ENCODE results near the gene ELOA. TPM values are rescaled to one million over a fixed set of nuclear protein-coding genes. Genes with fewer than 3 reads are reported as not detected.
"Not testable (repeated sequence)": the region's sequence is repeated elsewhere in the genome, so short reads cannot be mapped to it uniquely, and the experiment has no call there.

ELOA gene
- total RNA-seq, 3 donors from 2014 or later (not counting 1 experiment from before 2014, with no cell fraction given): 28.7 to 48.2 (median 36.9) TPM

- peaks cover 31% of the 10 kb centered on the region for H3K4me1 ChIP-seq (ENCODE audit: control insufficient read depth, insufficient read depth, low read length)
- Mint-ChIP-seq H3K27me3 (ENCODE audit: low read depth in 2 of 2) (no peaks in the 10 kb centered on the region), H3K4me3 (no peak overlapping the region), H3K4me1 (peaks cover 19 to 42% of the 10 kb centered on the region in 2 donors), H3K36me3 (no peaks in the 10 kb centered on the region), H3K9me3 (no peaks in the 10 kb centered on the region), H3K27ac (peak overlapping the region in 1 of 2 donors; percentile 78)
- H3K4me3 ChIP-seq (ENCODE audit: low read length): no peak overlapping the region
- H3K27ac ChIP-seq (ENCODE audit: low read length): no peak overlapping the region
- H3K9me3 ChIP-seq (ENCODE audit: control insufficient read depth, insufficient read depth, low read length): no peaks in the 10 kb centered on the region
- ATAC-seq (peak in 1 of 3 donors; percentile 24), DNase-seq (peak in 1 of 2 donors; percentile 66)
- whole genome bisulfite sequencing (ENCODE audit: insufficient coverage): 65% methylated on average over 15 of the region's 16 CpGs
- TF ChIP-seq, protein P1, sequence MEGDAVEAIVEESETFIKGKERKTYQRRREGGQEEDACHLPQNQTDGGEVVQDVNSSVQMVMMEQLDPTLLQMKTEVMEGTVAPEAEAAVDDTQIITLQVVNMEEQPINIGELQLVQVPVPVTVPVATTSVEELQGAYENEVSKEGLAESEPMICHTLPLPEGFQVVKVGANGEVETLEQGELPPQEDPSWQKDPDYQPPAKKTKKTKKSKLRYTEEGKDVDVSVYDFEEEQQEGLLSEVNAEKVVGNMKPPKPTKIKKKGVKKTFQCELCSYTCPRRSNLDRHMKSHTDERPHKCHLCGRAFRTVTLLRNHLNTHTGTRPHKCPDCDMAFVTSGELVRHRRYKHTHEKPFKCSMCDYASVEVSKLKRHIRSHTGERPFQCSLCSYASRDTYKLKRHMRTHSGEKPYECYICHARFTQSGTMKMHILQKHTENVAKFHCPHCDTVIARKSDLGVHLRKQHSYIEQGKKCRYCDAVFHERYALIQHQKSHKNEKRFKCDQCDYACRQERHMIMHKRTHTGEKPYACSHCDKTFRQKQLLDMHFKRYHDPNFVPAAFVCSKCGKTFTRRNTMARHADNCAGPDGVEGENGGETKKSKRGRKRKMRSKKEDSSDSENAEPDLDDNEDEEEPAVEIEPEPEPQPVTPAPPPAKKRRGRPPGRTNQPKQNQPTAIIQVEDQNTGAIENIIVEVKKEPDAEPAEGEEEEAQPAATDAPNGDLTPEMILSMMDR (IDR thresholded peaks at IDR 0.05): no peak
- intact Hi-C loops (cut with micrococcal nuclease): no loop called here
- H3K27me3 ChIP-seq (ENCODE audit: control insufficient read depth, insufficient read depth, low read length): no peaks in the 10 kb centered on the region
- peaks cover 28% of the 10 kb centered on the region for H3K36me3 ChIP-seq (ENCODE audit: control insufficient read depth, insufficient read depth, low read length)
These were observed 49.9 kb downstream of the ELOA start for GRCh38 chr1:23793018-23793781.

GRCh38 chr1:23793861-23794731, 50.8 kb downstream of the ELOA start:
- H3K9me3 ChIP-seq (ENCODE audit: control insufficient read depth, insufficient read depth, low read length): no peaks in the 10 kb centered on the region
- Mint-ChIP-seq H3K36me3 (no peaks in the 10 kb centered on the region), H3K27ac (peak overlapping the region in 1 of 2 donors; percentile 78), H3K4me3 (no peak overlapping the region), H3K27me3 (ENCODE audit: low read depth in 2 of 2) (no peaks in the 10 kb centered on the region), H3K4me1 (peaks cover 26 to 47% of the 10 kb centered on the region in 2 donors), H3K9me3 (no peaks in the 10 kb centered on the region)
- intact Hi-C loops (cut with micrococcal nuclease): no loop called here
- H3K27ac ChIP-seq (ENCODE audit: low read length): no peak overlapping the region
- TF ChIP-seq, protein P1 (IDR thresholded peaks at IDR 0.05): no peak
- H3K27me3 ChIP-seq (ENCODE audit: control insufficient read depth, insufficient read depth, low read length): no peaks in the 10 kb centered on the region
- peaks cover 40% of the 10 kb centered on the region for H3K4me1 ChIP-seq (ENCODE audit: control insufficient read depth, insufficient read depth, low read length)
- H3K36me3 ChIP-seq (ENCODE audit: control insufficient read depth, insufficient read depth, low read length): peaks cover 28% of the 10 kb centered on the region
- DNase-seq: no peak
- no peak for ATAC-seq
- H3K4me3 ChIP-seq (ENCODE audit: low read length): no peak overlapping the region
- 88% methylated on average over 17 of the region's 21 CpGs for WGBS (ENCODE audit: insufficient coverage)

GRCh38 chr1:23794732-23795182, 51.5 kb downstream of the ELOA start:
- 87% methylated on average over 9 of the region's 9 CpGs for WGBS (ENCODE audit: insufficient coverage)
- H3K36me3 Mint-ChIP-seq; ATAC-seq; H3K9me3 Mint-ChIP-seq; DNase-seq; H3K9me3 ChIP-seq (ENCODE audit: control insufficient read depth, insufficient read depth, low read length); H3K4me3 ChIP-seq (ENCODE audit: low read length); intact Hi-C loops (cut with micrococcal nuclease); H3K27ac ChIP-seq (ENCODE audit: low read length); H3K27me3 ChIP-seq (ENCODE audit: control insufficient read depth, insufficient read depth, low read length); H3K27me3 Mint-ChIP-seq (ENCODE audit: low read depth in 2 of 2): not testable (repeated sequence)
- Histone ChIP-seq H3K4me1 (ENCODE audit: control insufficient read depth, insufficient read depth, low read length) (peaks cover 46% of the 10 kb centered on the region), H3K36me3 (ENCODE audit: control insufficient read depth, insufficient read depth, low read length) (peaks cover 28% of the 10 kb centered on the region)
- H3K27ac Mint-ChIP-seq: peak overlapping the region in 1 of 2 donors; percentile 72
- peaks cover 32 to 54% of the 10 kb centered on the region in 2 donors for H3K4me1 Mint-ChIP-seq
- H3K4me3 Mint-ChIP-seq: peak overlapping the region; percentile 31

Data from natural killer cell (primary cell).